Activated CD8-positive, alpha-beta T cell treated with anti-CD3 and anti-CD28 coated beads for 36 hours (primary cell): ENCODE results near the gene RHNO1. TPM values are rescaled to one million over a fixed set of nuclear protein-coding genes. Genes with fewer than 3 reads are reported as not detected.

Experiments
- ATAC-seq: fragments of 200-7000 bp; cut with Tn5 transposase; one replicate; pipeline ENCODE4 v1.10.0; 2021; ENCODE audit warnings: mild to moderate bottlenecking, moderate library complexity
- CTCF ChIA-PET: fragments of 350-600 bp; sonication (Branson Sonifier 250); formaldehyde crosslinking; loops from one replicate; lab custom pipeline; 2021; ENCODE audit warnings: antibody characterized with exemption; lab: Charles Lee
- POLR2A ChIA-PET: fragments of 350-600 bp; sonication (Branson Sonifier 250); formaldehyde crosslinking; loops from one replicate; lab custom pipeline; 2021; ENCODE audit warnings: antibody characterized with exemption; lab: Charles Lee
- DNase-seq: peaks from one replicate; pipeline ENCODE4 v3.0.0-alpha.2; 2020
- H3K27ac Mint-ChIP-seq: one replicate; pipeline ENCODE4 v1.8.0; 2021; ENCODE audit warnings: mild to moderate bottlenecking, mixed read lengths
- H3K27me3 Mint-ChIP-seq: one replicate; pipeline ENCODE4 v1.8.0; 2021; ENCODE audit warnings: mixed read lengths
- H3K36me3 Mint-ChIP-seq: one replicate; pipeline ENCODE4 v1.8.0; 2021; ENCODE audit warnings: low read depth, mixed read lengths
- H3K4me1 Mint-ChIP-seq: one replicate; pipeline ENCODE4 v1.8.0; 2021; ENCODE audit warnings: low read depth, mixed read lengths
- H3K4me3 Mint-ChIP-seq: one replicate; pipeline ENCODE4 v1.8.0; 2021; ENCODE audit warnings: mild to moderate bottlenecking, moderate library complexity, mixed read lengths
- H3K9me3 Mint-ChIP-seq: one replicate; pipeline ENCODE4 v1.8.0; 2021; ENCODE audit warnings: mixed read lengths
- CTCF ChIP-seq: fragments of 200-600 bp; IDR thresholded peaks from one replicate; pipeline ENCODE4 v1.8.0; 2022; ENCODE audit warnings: antibody characterized with exemption, mild to moderate bottlenecking
- intact Hi-C: fragments of 100-400 bp; cut with micrococcal nuclease; formaldehyde crosslinking; loops from one replicate; pipeline ENCODE4 v1.10.0; 2022
- total RNA-seq, 2 experiments: library from RNA; stranded (reverse); gene quantifications; one replicate each; pipeline ENCODE4 v1.2.3, GENCODE V29; 2021

The RHNO1 gene
- 10 to 100 TPM; 56.9 to 62.9 TPM for total RNA-seq

- no peaks in the 10 kb centered on the region for H3K27me3 Mint-ChIP-seq
- CTCF ChIA-PET, result interaction anchor here (1.0 to 2.0 kb wide), 5 partner anchors 8 to 67 kb away, joined by 3 to 9 read pairs (median 3); no protein-coding TSS in a partner anchor
- peak within 1 kb of the TSS; percentile 80 for H3K4me3 Mint-ChIP-seq
- peak; percentile 89 for DNase-seq
- intact Hi-C loops, result no loop called here
- H3K9me3 Mint-ChIP-seq, result no peaks in the 10 kb centered on the region
- TF ChIP-seq CTCF, result no peak
- peak; percentile 73 for ATAC-seq
- POLR2A ChIA-PET, result interaction anchor here (0.8 to 4.8 kb wide), 12 partner anchors 8 to 80 kb away, joined by 3 to 48 read pairs (median 5); partner anchors contain the start of gene TULP3
- peak within 1 kb of the TSS; percentile 98 for H3K27ac Mint-ChIP-seq
- peaks cover 47% of the 10 kb centered on the region for H3K36me3 Mint-ChIP-seq
- H3K4me1 Mint-ChIP-seq, result peaks cover 31% of the 10 kb centered on the region
These were observed at the start of gene RHNO1, which contains the start of gene FOXM1 for GRCh38 chr12:2877047-2877952. TSS of gene RHNO1 (plus strand) at chr12:2877223. CDS start at chr12:2885367, 8,144 bp downstream. TSS of gene FOXM1 (minus strand) at chr12:2877174. CDS start at chr12:2874478, 2,696 bp downstream.

GRCh38 chr12:2829275-2829674 is 47.7 kb upstream of the RHNO1 start:
- Mint-ChIP-seq H3K27me3 (no peaks in the 10 kb centered on the region), H3K27ac (no peak overlapping the region), H3K4me3 (no peak overlapping the region), H3K9me3 (no peaks in the 10 kb centered on the region), H3K4me1 (peaks cover 4% of the 10 kb centered on the region), H3K36me3 (peaks cover 25% of the 10 kb centered on the region)
- POLR2A ChIA-PET, result no interaction called here
- intact Hi-C loops, result no loop called here
- no peak for TF ChIP-seq CTCF
- DNase-seq (no peak), ATAC-seq (no peak)
- CTCF ChIA-PET, result interaction anchor here (1.5 kb wide), 1 partner anchor 25 kb away, joined by 5 read pairs; no protein-coding TSS in a partner anchor

- no peak for TF ChIP-seq CTCF
These were observed 44.4 kb upstream of the RHNO1 start for GRCh38 chr12:2832550-2833127.

GRCh38 chr12:2833327-2833726 is 43.7 kb upstream of the RHNO1 start:
- Mint-ChIP-seq H3K27ac (no peak overlapping the region), H3K27me3 (no peaks in the 10 kb centered on the region), H3K9me3 (no peaks in the 10 kb centered on the region), H3K4me1 (peaks cover 16% of the 10 kb centered on the region), H3K36me3 (peaks cover 25% of the 10 kb centered on the region), H3K4me3 (no peak overlapping the region)
- ATAC-seq, result no peak
- intact Hi-C loops, result no loop called here
- POLR2A ChIA-PET, result interaction anchor here (0.9 to 1.6 kb wide), 4 partner anchors 16 to 45 kb away, joined by 3 to 4 read pairs (median 4); no protein-coding TSS in a partner anchor
- CTCF ChIA-PET, result interaction anchor here (1.3 kb wide), 2 partner anchors 20 to 150 kb away, joined by 3 read pairs; no protein-coding TSS in a partner anchor
- no peak for TF ChIP-seq CTCF
- DNase-seq, result no peak

More at GRCh38 chr12:2832550-2833127, 44.4 kb upstream of the RHNO1 start:
- DNase-seq (no peak), ATAC-seq (no peak)
- no peaks in the 10 kb centered on the region for H3K27me3 Mint-ChIP-seq
- no peak overlapping the region for H3K4me3 Mint-ChIP-seq
- H3K9me3 Mint-ChIP-seq, result no peaks in the 10 kb centered on the region
- peak overlapping the region; percentile 15 for H3K27ac Mint-ChIP-seq
- ChIA-PET POLR2A (interaction anchor here (1.4 to 1.6 kb wide), 3 partner anchors 15 to 44 kb away, joined by 4 read pairs; no protein-coding TSS in a partner anchor), CTCF (interaction anchor here (1.3 kb wide), 2 partner anchors 19 to 149 kb away, joined by 3 read pairs; no protein-coding TSS in a partner anchor)
- intact Hi-C loops, result no loop called here
- peaks cover 21% of the 10 kb centered on the region for H3K36me3 Mint-ChIP-seq
- peaks cover 16% of the 10 kb centered on the region for H3K4me1 Mint-ChIP-seq
